Measurements from ENCODE around the gene EHF.

GRCh38 chr11:34601085-34601444, 19.8 kb upstream of the EHF start:
- TF ChIP-seq GATA3 (IDR thresholded peaks at IDR 0.05; ENCODE audit: low read depth, low read length) (peak; percentile 59), GATA2 (IDR thresholded peaks at IDR 0.05; ENCODE audit: low read depth, low read length) (peak; percentile 91)
